ENCODE results near the gene ADAMTS17. TPM values are rescaled to one million over a fixed set of nuclear protein-coding genes. Genes with fewer than 3 reads are reported as not detected.

ADAMTS17 gene
- total and polyA plus RNA-seq, 11 donors, result 0.30 to 2.4 (median 1.2) TPM

- TF ChIP-seq POLR2A (IDR thresholded peaks at IDR 0.05) (no peak), CTCF (IDR thresholded peaks at IDR 0.05) (no peak)
- H3K27me3 ChIP-seq, result no peaks in the 10 kb centered on the region
- no peak for DNase-seq
- H3K9me3 ChIP-seq, result peaks cover 0 to 31% (median 21%) of the 10 kb centered on the region in 12 donors
- intact Hi-C loops (cut with DNase I), result loop anchor here in 1 of 10 donors (10.0 kb wide), 1 partner anchor 162 kb away; no protein-coding TSS in a partner anchor
- H3K36me3 ChIP-seq, result no peaks in the 10 kb centered on the region
- 92 to 99% (median 93%) methylated on average over 7 of the region's 7 CpGs for WGBS, 4 donors
- H3K27ac ChIP-seq, result no peak overlapping the region
- no peak for ATAC-seq
- H3K4me3 ChIP-seq, result no peak overlapping the region
- H3K4me1 ChIP-seq, result peaks cover 0 to 10% (median 0%) of the 10 kb centered on the region in 12 donors
Measured at GRCh38 chr15:100172356-100173024, 169.3 kb downstream of the ADAMTS17 start.

- 91 to 98% (median 95%) methylated on average over 5 of the region's 5 CpGs for WGBS, 4 donors
- Histone ChIP-seq H3K4me1 (peaks cover 0 to 10% (median 0%) of the 10 kb centered on the region in 12 donors), H3K27me3 (no peaks in the 10 kb centered on the region), H3K36me3 (no peaks in the 10 kb centered on the region), H3K27ac (no peak overlapping the region), H3K4me3 (no peak overlapping the region), H3K9me3 (peaks cover 0 to 31% (median 21%) of the 10 kb centered on the region in 12 donors)
- ATAC-seq (no peak), DNase-seq (no peak)
- intact Hi-C loops (cut with DNase I), result loop anchor here in 1 of 10 donors (10.0 kb wide), 1 partner anchor 163 kb away; no protein-coding TSS in a partner anchor
- TF ChIP-seq POLR2A (IDR thresholded peaks at IDR 0.05) (no peak), CTCF (IDR thresholded peaks at IDR 0.05) (no peak)
Measured at GRCh38 chr15:100171411-100171810, 170.4 kb downstream of the ADAMTS17 start.

- no peaks in the 10 kb centered on the region for H3K27me3 ChIP-seq
- H3K27ac ChIP-seq, result no peak overlapping the region
- no peak overlapping the region for H3K4me3 ChIP-seq
- H3K36me3 ChIP-seq, result no peaks in the 10 kb centered on the region
- intact Hi-C loops (cut with DNase I), result loop anchor here in 1 of 10 donors (10.0 kb wide), 1 partner anchor 164 kb away; no protein-coding TSS in a partner anchor
- 88 to 92% (median 89%) methylated on average over 8 of the region's 8 CpGs for WGBS, 4 donors
- TF ChIP-seq POLR2A (IDR thresholded peaks at IDR 0.05) (no peak), CTCF (IDR thresholded peaks at IDR 0.05) (no peak)
- peaks cover 0 to 10% (median 0%) of the 10 kb centered on the region in 12 donors for H3K4me1 ChIP-seq
- no peak for ATAC-seq
- peaks cover 0 to 31% (median 21%) of the 10 kb centered on the region in 12 donors for H3K9me3 ChIP-seq
- DNase-seq, result no peak
Measured at GRCh38 chr15:100170291-100171210, 171.2 kb downstream of the ADAMTS17 start.

Measured in heart left ventricle (tissue), 16 donors.